GM19025 (cell line): Measurements from ENCODE around the gene MAP3K21.

ENCODE experiments used
- ATAC-seq: cut with Tn5 transposase; IDR thresholded peaks from one replicate; pipeline ENCODE4 v1.9.1; 2021; ENCODE audit warnings: mild to moderate bottlenecking, low read depth, moderate library complexity; ENCODE audit not compliant: unreplicated experiment

Gene MAP3K21

DNA sequence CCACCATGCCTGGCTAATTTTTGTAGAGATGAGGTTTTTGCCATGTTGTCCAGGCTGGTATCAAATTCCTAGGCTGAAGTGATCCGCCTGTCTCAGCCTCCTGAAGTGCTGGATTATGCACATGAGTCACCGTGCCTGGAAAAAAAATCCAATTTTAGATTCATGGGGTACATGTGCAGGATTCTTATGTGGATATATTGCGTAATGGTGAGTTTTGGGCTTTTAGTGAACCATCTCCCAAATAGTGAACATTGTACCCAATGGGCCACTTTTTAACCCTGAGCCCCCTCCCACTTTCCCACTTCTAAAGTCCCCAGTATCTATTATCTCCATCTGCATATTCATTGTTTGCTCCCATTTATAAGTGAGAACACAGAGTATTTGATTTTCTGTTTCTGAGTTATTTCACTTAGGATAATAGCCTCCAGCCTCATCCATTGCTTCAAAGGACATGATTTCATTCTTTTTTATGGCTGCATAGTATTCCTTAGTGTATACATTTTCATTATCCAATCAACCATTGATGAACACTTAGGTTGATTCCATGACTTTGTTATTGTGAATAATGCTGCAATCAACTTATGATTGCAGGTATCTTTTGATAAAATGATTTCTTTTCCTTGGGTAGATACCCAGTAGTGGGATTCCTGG is 104.4 kb downstream of the MAP3K21 start:
- no peak for ATAC-seq

DNA sequence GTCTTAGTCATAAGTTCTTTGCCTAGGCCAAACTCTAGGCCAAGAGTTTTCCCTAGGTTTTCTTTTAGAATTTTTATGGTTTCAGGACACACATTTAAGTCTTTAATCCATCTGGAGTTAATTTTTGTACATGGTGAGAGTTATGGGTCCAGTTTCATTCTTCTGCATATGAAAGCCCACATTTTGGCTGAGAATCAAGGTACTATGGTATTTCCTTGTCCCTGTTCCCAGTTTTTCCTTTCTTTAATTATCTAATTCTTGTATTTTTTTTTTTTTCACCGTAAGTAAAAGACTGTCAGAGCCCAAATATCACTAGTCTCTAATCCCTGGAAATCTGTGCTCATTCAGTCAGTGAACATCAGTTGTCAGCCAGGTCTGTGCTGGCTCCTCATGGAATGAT is 105.4 kb downstream of the MAP3K21 start:
- ATAC-seq, result no peak

DNA sequence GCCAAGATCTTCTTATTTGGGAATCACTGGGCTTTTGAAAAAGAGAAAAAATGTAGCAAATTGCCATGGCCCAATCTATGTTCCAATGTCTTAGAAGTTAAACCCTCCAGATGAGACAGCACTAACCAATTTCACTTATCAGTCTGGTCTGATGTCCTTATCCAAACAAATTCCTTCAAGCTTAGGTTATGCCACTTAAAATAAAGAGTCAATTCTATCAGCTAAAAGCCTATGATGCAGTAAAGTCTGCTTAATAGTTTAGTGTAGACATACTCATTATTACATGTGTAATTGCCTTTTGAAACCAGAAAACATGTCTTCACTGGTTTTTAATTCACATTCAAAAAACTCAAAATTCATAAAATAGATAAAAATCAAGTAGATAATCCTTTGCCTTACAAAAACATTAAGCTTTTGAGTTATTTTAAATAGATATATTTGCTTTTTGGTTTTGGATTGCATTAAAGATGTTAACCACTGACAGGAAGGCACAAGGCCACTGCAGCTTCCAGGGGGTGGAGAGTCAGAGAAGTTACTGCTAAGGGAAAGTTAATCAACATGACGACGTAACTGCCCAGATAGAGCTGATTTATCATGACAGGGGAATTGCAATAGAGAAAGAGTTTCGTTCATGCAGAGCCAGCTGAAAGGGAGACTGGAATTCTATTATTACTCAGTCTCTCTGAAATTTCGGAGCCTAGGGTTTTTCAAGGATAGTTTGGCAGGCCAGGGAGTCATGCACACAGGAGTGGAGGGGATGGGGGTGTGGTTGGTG is 106.1 kb downstream of the MAP3K21 start:
- ATAC-seq, result no peak
